GM18505 (cell line): ENCODE data around the gene CERCAM.
"Not testable (repeated sequence)": the region's sequence is repeated elsewhere in the genome, so short reads cannot be mapped to it uniquely, and the experiment has no call there.

Experiments
- ATAC-seq: cut with Tn5 transposase; IDR thresholded peaks from one replicate; pipeline ENCODE4 v1.9.1; 2021; ENCODE audit not compliant: unreplicated experiment
- POLR2A ChIP-seq: IDR thresholded peaks from 4 replicates; pipeline ENCODE4 v1.6.1; 2011; ENCODE audit warnings: borderline replicate concordance; ENCODE audit not compliant: insufficient read depth, insufficient read length; ENCODE audit errors: extremely low read depth

Gene CERCAM

GRCh38 chr9:128438343-128439109, 17.9 kb downstream of the CERCAM start:
- ATAC-seq, result no peak
- TF ChIP-seq POLR2A, result no peak

- ATAC-seq, result no peak
- no peak for TF ChIP-seq POLR2A
Observed at GRCh38 chr9:128439273-128439672, 18.6 kb downstream of the CERCAM start.

- no peak for TF ChIP-seq POLR2A
- no peak for ATAC-seq
Observed at GRCh38 chr9:128442150-128442549, 21.5 kb downstream of the CERCAM start.

- ATAC-seq, result not testable (repeated sequence)
Observed at GRCh38 chr9:128446505-128446904, 25.8 kb downstream of the CERCAM start.

GRCh38 chr9:128448746-128449145, 28.1 kb downstream of the CERCAM start:
- TF ChIP-seq POLR2A, result no peak
- no peak for ATAC-seq

- no peak for ATAC-seq
Observed at GRCh38 chr9:128454991-128455390, 34.3 kb downstream of the CERCAM start.

GRCh38 chr9:128455849-128456612, 35.4 kb downstream of the CERCAM start, which contains the start of gene ODF2:
ODF2 (plus strand) TSS chr9:128456006; CDS start chr9:128456092, 86 bp downstream.
- peak; percentile 91 for TF ChIP-seq POLR2A
- ATAC-seq, result peak; percentile 73

More at GRCh38 chr9:128454991-128455390, 34.3 kb downstream of the CERCAM start:
- TF ChIP-seq POLR2A, result no peak

- peak; percentile 49 for ATAC-seq
- TF ChIP-seq POLR2A, result no peak
Observed at GRCh38 chr9:128456613-128457061, 36.0 kb downstream of the CERCAM start.

- TF ChIP-seq POLR2A, result no peak
- ATAC-seq, result no peak
Observed at GRCh38 chr9:128457207-128457606, 36.5 kb downstream of the CERCAM start.

- ATAC-seq, result no peak
- TF ChIP-seq POLR2A, result no peak
Observed at GRCh38 chr9:128459011-128459410, 38.4 kb downstream of the CERCAM start.

- no peak for ATAC-seq
- no peak for TF ChIP-seq POLR2A
Observed at GRCh38 chr9:128469070-128469469, 48.4 kb downstream of the CERCAM start.

- ATAC-seq, result no peak
- TF ChIP-seq POLR2A, result no peak
Observed at GRCh38 chr9:128470560-128470959, 49.9 kb downstream of the CERCAM start.

- ATAC-seq, result no peak
- TF ChIP-seq POLR2A, result no peak
Observed at GRCh38 chr9:128473104-128473503, 52.4 kb downstream of the CERCAM start.

GRCh38 chr9:128475867-128476266, 55.2 kb downstream of the CERCAM start:
- no peak for TF ChIP-seq POLR2A
- no peak for ATAC-seq
